Measurements from ENCODE around the gene DISC1. TPM values are rescaled to one million over a fixed set of nuclear protein-coding genes. Genes with fewer than 3 reads are reported as not detected.

Gene DISC1
- total RNA-seq, 1 experiment from 2014 or later: 1.8 TPM

GRCh38 chr1:231630558-231631205 lies 4.1 kb downstream of the DISC1 start (continued):
- TF ChIP-seq REST (IDR thresholded peaks at IDR 0.05; ENCODE audit: low read depth): no peak

GRCh38 chr1:231631717-231632116 lies 5.1 kb downstream of the DISC1 start:
- Histone ChIP-seq H3K4me1 (ENCODE audit: control insufficient read depth in 1 of 2, insufficient read depth in 2 of 2, low read length in 2 of 2) (peaks cover 0 to 22% of the 10 kb centered on the region in 2 experiments; a peak in 3 of 4 replicates), H3K4me2 (ENCODE audit: low read length) (no peak overlapping the region), H3K9me3 (ENCODE audit: control insufficient read depth in 1 of 2, insufficient read depth in 1 of 2, low read depth in 1 of 2, low read length in 2 of 2) (no peaks in the 10 kb centered on the region), H3K9me2 (ENCODE audit: insufficient read depth) (no peaks in the 10 kb centered on the region), H3K79me2 (ENCODE audit: insufficient read depth, low read length) (no peaks in the 10 kb centered on the region), H3K4me3 (replicated peaks in 1 of 2; ENCODE audit: low read depth in 1 of 2, low read length in 2 of 2) (no peak overlapping the region), H3K27me3 (ENCODE audit: insufficient read depth, low read length) (no peaks in the 10 kb centered on the region), H2AFZ (ENCODE audit: low read depth, low read length, poor library complexity, severe bottlenecking) (no peak overlapping the region), H3K36me3 (ENCODE audit: control insufficient read depth in 1 of 2, insufficient read depth in 2 of 2, low read length in 2 of 2) (no peaks in the 10 kb centered on the region), H3K27ac (ENCODE audit: low read depth, low read length) (no peak overlapping the region), H3K9ac (ENCODE audit: low read length) (no peak overlapping the region), H4K20me1 (ENCODE audit: insufficient read depth) (no peaks in the 10 kb centered on the region)
- CTCF ChIA-PET: no interaction called here
- ATAC-seq (no peak), DNase-seq (ENCODE audit: low read depth, low spot score) (no peak)
- TF ChIP-seq TCF7L2 (IDR thresholded peaks at IDR 0.05; ENCODE audit: borderline replicate concordance, extremely low read depth, insufficient read depth, insufficient read length): no peak
- POLR2A ChIA-PET: no interaction called here
- intact Hi-C loops (cut with micrococcal nuclease): no loop called here
- no TSS peak for BruUV-seq (replicated peaks)
- RAD21 ChIA-PET (ENCODE audit: low non-redundant PET in 1 of 2, low total read pairs in 2 of 2, uncharacterized antibody in 2 of 2, unreplicated experiment in 2 of 2): no interaction called here

GRCh38 chr1:231632119-231632518 lies 5.5 kb downstream of the DISC1 start:
- Histone ChIP-seq H3K36me3 (ENCODE audit: control insufficient read depth in 1 of 2, insufficient read depth in 2 of 2, low read length in 2 of 2) (no peaks in the 10 kb centered on the region), H3K9me2 (ENCODE audit: insufficient read depth) (no peaks in the 10 kb centered on the region), H3K27ac (ENCODE audit: low read depth, low read length) (no peak overlapping the region), H3K4me2 (ENCODE audit: low read length) (no peak overlapping the region), H3K27me3 (ENCODE audit: insufficient read depth, low read length) (no peaks in the 10 kb centered on the region), H3K9me3 (ENCODE audit: control insufficient read depth in 1 of 2, insufficient read depth in 1 of 2, low read depth in 1 of 2, low read length in 2 of 2) (no peaks in the 10 kb centered on the region), H3K4me3 (replicated peaks in 1 of 2; ENCODE audit: low read depth in 1 of 2, low read length in 2 of 2) (no peak overlapping the region), H4K20me1 (ENCODE audit: insufficient read depth) (no peaks in the 10 kb centered on the region), H2AFZ (ENCODE audit: low read depth, low read length, poor library complexity, severe bottlenecking) (no peak overlapping the region), H3K4me1 (ENCODE audit: control insufficient read depth in 1 of 2, insufficient read depth in 2 of 2, low read length in 2 of 2) (peaks cover 0 to 18% of the 10 kb centered on the region in 2 experiments; a peak in 2 of 4 replicates), H3K79me2 (ENCODE audit: insufficient read depth, low read length) (no peaks in the 10 kb centered on the region), H3K9ac (ENCODE audit: low read length) (no peak overlapping the region)
- ChIA-PET RAD21 (ENCODE audit: low non-redundant PET in 1 of 2, low total read pairs in 2 of 2, uncharacterized antibody in 2 of 2, unreplicated experiment in 2 of 2) (no interaction called here), CTCF (no interaction called here), POLR2A (no interaction called here)
- intact Hi-C loops (cut with micrococcal nuclease): no loop called here
- no peak for DNase-seq (ENCODE audit: low read depth, low spot score)
- ATAC-seq: no peak
- no TSS peak for BruUV-seq (replicated peaks)
- TF ChIP-seq REST (IDR thresholded peaks at IDR 0.05; ENCODE audit: low read depth) (no peak), RAD21 (IDR thresholded peaks at IDR 0.05; ENCODE audit: low read depth) (no peak), SP1 (IDR thresholded peaks at IDR 0.05; ENCODE audit: low read depth) (no peak), CEBPB (IDR thresholded peaks at IDR 0.05; ENCODE audit: low read depth) (no peak), FOSL1 (IDR thresholded peaks at IDR 0.05; ENCODE audit: low read depth) (no peak), JUND (IDR thresholded peaks at IDR 0.05) (no peak), YY1 (IDR thresholded peaks at IDR 0.05; ENCODE audit: extremely low read depth, insufficient replicate concordance, low read depth, low read length) (no peak), POLR2A (IDR thresholded peaks at IDR 0.05; ENCODE audit: borderline replicate concordance, extremely low read depth, insufficient read depth, insufficient read length) (no peak), POLR2AphosphoS5 (IDR thresholded peaks at IDR 0.05; ENCODE audit: low read depth, low read length) (no peak)
